Panc1 (cell line): Measurements from ENCODE around the gene RASGRF2. TPM values are rescaled to one million over a fixed set of nuclear protein-coding genes. Genes with fewer than 3 reads are reported as not detected.

ENCODE experiments used
- ATAC-seq: fragments of 200-7000 bp; cut with Tn5 transposase; 2 replicates; pipeline ENCODE4 v1.9.1; 2020; ENCODE audit warnings: mild to moderate bottlenecking, moderate library complexity
- BruUV-seq: library from RNA; stranded (reverse); fragments of 400-500 nt; replicated peaks from 2 replicates; lab custom pipeline; 2021; lab: Mats Ljungman, UMichigan
- CTCF ChIA-PET: fragments of 300-600 bp; sonication (Branson Sonifier 250); formaldehyde crosslinking; loops from one replicate; lab custom pipeline; 2022; ENCODE audit warnings: antibody characterized with exemption; lab: Charles Lee
- POLR2A ChIA-PET: fragments of 300-600 bp; sonication (Branson Sonifier 250); formaldehyde crosslinking; loops from one replicate; lab custom pipeline; 2022; ENCODE audit warnings: antibody characterized with exemption; lab: Charles Lee
- DNase-seq: peaks from one replicate; pipeline ENCODE4 v3.0.0-alpha.2; 2010; ENCODE audit warnings: low read depth, low spot score
- H3K27ac ChIP-seq: 2 replicates; pipeline ENCODE4 v1.5.1; 2011; ENCODE audit warnings: mild to moderate bottlenecking, low read length, inconsistent platforms
- H3K27me3 ChIP-seq: fragments of 200-500 bp; sonication (Bioruptor generic); 2 replicates; pipeline ENCODE4 v1.6.0; 2014; ENCODE audit warnings: low read length, inconsistent platforms; ENCODE audit not compliant: control insufficient read depth, insufficient read depth
- H3K36me3 ChIP-seq: fragments of 200-500 bp; sonication (Bioruptor generic); 2 replicates; pipeline ENCODE4 v1.5.1; 2014; ENCODE audit warnings: inconsistent platforms, mild to moderate bottlenecking, low read length, moderate library complexity; ENCODE audit not compliant: control insufficient read depth, insufficient read depth
- H3K4me1 ChIP-seq: 2 replicates; pipeline ENCODE4 v1.5.1; 2011; ENCODE audit warnings: inconsistent platforms, mild to moderate bottlenecking, low read length, moderate library complexity; ENCODE audit not compliant: control insufficient read depth, insufficient read depth
- H3K4me3 ChIP-seq, 2 experiments: 2 replicates each; pipeline ENCODE4 v1.5.1; 2011 to 2012; ENCODE audit warnings: low read depth in 2 of 2, low read length in 2 of 2, mild to moderate bottlenecking in 2 of 2, inconsistent platforms in 1 of 2, moderate library complexity in 1 of 2
- H3K9me3 ChIP-seq: fragments of 200-500 bp; sonication (Bioruptor generic); 2 replicates; pipeline ENCODE4 v1.5.1; 2014; ENCODE audit warnings: low read depth, mild to moderate bottlenecking, inconsistent platforms, low read length, moderate library complexity; ENCODE audit not compliant: control insufficient read depth, insufficient read depth
- POLR2AphosphoS5 ChIP-seq: IDR thresholded peaks from 2 replicates; pipeline ENCODE4 v1.6.1; 2012; ENCODE audit warnings: mild to moderate bottlenecking, low read depth, low read length, moderate library complexity
- SIN3A ChIP-seq: IDR thresholded peaks from 2 replicates; pipeline ENCODE4 v1.6.1; 2012; ENCODE audit warnings: low read depth, mild to moderate bottlenecking, low read length, moderate library complexity, borderline replicate concordance; ENCODE audit not compliant: insufficient read depth
- TCF7L2 ChIP-seq: IDR thresholded peaks from 2 replicates; pipeline ENCODE4 v1.6.1; 2011; ENCODE audit warnings: mild to moderate bottlenecking, low read depth, low read length, inconsistent platforms
- in situ Hi-C: cut with HindIII; loops from 2 replicates; pipeline ENCODE4 v1.10.0; 2016; ENCODE audit warnings: low sequenced_read_pairs, low pct_unique_long_range_greater_than_20kb
- intact Hi-C: fragments of 100-400 bp; cut with micrococcal nuclease; formaldehyde crosslinking; loops from one replicate; pipeline ENCODE4 v1.10.0; 2022; ENCODE audit not compliant: unreplicated experiment
- total RNA-seq: library from RNA; stranded (reverse); gene quantifications from one replicate; pipeline ENCODE4 v1.2.1, GENCODE V29; 2021; ENCODE audit not compliant: unreplicated experiment
- TF ChIP-seq, protein P1 (sequence below): fragments of 450-650 bp; IDR thresholded peaks from 2 replicates; pipeline ENCODE4 v1.5.1; 2017; ENCODE audit warnings: mild to moderate bottlenecking
- TF ChIP-seq, protein P2 (sequence below), 2 experiments: IDR thresholded peaks; 2 replicates each; pipeline ENCODE4 v1.6.1; 2011 to 2012; ENCODE audit warnings: low read depth in 2 of 2, control low read depth in 1 of 2, low read length in 1 of 2, mild to moderate bottlenecking in 1 of 2, moderate library complexity in 1 of 2; ENCODE audit not compliant: insufficient read depth in 1 of 2

The RASGRF2 gene
- total RNA-seq, 1 experiment from 2014 or later, result 4.7 TPM

DNA sequence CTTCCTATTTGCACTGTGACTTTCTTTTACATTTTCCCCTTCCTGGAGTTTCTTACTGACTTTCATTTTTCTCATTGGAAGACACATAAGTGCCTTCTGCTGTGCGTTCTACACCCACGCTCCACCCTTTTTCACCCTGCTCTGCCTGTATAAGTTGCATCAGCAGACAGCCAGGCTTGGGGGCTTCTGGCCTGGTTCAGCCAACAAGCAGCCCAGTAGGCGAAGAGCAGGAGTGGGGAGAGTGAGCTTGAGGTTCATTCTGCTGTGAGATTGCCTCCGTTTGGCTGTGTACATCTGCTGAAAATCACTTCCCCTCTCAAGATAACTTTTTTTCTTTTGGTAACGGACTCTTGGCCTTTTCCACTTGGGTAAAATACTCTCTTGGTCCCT is 38.4 kb downstream of the RASGRF2 start:
- no peak for ATAC-seq
- BruUV-seq, result no TSS peak
- no peaks in the 10 kb centered on the region for H3K27me3 ChIP-seq
- H3K4me3 ChIP-seq, result no peak overlapping the region
- ChIA-PET CTCF (no interaction called here), POLR2A (no interaction called here)
- in situ Hi-C loops, result no loop called here
- TF ChIP-seq, protein P1, sequence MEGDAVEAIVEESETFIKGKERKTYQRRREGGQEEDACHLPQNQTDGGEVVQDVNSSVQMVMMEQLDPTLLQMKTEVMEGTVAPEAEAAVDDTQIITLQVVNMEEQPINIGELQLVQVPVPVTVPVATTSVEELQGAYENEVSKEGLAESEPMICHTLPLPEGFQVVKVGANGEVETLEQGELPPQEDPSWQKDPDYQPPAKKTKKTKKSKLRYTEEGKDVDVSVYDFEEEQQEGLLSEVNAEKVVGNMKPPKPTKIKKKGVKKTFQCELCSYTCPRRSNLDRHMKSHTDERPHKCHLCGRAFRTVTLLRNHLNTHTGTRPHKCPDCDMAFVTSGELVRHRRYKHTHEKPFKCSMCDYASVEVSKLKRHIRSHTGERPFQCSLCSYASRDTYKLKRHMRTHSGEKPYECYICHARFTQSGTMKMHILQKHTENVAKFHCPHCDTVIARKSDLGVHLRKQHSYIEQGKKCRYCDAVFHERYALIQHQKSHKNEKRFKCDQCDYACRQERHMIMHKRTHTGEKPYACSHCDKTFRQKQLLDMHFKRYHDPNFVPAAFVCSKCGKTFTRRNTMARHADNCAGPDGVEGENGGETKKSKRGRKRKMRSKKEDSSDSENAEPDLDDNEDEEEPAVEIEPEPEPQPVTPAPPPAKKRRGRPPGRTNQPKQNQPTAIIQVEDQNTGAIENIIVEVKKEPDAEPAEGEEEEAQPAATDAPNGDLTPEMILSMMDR, result no peak
- TF ChIP-seq POLR2AphosphoS5, result no peak
- TF ChIP-seq TCF7L2, result no peak
- TF ChIP-seq, protein P2, sequence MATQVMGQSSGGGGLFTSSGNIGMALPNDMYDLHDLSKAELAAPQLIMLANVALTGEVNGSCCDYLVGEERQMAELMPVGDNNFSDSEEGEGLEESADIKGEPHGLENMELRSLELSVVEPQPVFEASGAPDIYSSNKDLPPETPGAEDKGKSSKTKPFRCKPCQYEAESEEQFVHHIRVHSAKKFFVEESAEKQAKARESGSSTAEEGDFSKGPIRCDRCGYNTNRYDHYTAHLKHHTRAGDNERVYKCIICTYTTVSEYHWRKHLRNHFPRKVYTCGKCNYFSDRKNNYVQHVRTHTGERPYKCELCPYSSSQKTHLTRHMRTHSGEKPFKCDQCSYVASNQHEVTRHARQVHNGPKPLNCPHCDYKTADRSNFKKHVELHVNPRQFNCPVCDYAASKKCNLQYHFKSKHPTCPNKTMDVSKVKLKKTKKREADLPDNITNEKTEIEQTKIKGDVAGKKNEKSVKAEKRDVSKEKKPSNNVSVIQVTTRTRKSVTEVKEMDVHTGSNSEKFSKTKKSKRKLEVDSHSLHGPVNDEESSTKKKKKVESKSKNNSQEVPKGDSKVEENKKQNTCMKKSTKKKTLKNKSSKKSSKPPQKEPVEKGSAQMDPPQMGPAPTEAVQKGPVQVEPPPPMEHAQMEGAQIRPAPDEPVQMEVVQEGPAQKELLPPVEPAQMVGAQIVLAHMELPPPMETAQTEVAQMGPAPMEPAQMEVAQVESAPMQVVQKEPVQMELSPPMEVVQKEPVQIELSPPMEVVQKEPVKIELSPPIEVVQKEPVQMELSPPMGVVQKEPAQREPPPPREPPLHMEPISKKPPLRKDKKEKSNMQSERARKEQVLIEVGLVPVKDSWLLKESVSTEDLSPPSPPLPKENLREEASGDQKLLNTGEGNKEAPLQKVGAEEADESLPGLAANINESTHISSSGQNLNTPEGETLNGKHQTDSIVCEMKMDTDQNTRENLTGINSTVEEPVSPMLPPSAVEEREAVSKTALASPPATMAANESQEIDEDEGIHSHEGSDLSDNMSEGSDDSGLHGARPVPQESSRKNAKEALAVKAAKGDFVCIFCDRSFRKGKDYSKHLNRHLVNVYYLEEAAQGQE (IDR thresholded peaks at IDR 0.05; ENCODE audit: insufficient read depth in 1 of 2, low read depth in 2 of 2, low read length in 1 of 2), result no peak
- TF ChIP-seq SIN3A, result no peak
- H3K36me3 ChIP-seq, result no peaks in the 10 kb centered on the region
- H3K4me1 ChIP-seq, result no peaks in the 10 kb centered on the region
- DNase-seq, result no peak
- H3K9me3 ChIP-seq, result no peaks in the 10 kb centered on the region
- H3K27ac ChIP-seq, result no peak overlapping the region
- intact Hi-C loops, result no loop called here

DNA sequence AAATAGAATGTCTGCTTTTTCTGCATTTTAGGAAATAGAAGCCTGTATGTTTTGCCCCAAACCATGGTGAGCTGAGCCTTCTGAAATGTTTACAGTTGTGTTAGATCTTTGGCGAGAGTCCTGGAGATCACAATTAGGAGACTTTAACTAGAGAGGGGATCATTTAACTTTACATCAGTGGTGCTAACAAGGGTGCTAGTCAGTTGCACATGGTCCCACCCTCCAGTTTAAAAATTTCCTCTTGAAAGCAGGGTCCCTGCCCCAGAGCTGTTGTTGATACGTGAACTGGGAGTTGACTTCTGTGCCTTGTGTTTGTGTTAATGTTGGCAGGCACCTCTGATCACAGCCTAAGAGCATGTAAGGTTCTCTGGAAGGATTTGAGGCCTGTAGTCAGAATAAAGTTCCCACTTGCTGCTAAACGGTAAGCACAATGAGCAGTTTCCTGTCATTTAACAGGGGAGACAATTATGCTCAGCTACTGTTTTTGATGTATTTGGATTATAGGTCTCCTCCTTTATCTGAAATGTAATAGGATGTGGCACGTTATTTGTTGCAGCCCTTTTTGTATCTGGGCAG is 43.7 kb downstream of the RASGRF2 start:
- H3K4me3 ChIP-seq, result no peak overlapping the region
- POLR2A ChIA-PET, result no interaction called here
- BruUV-seq, result no TSS peak
- H3K9me3 ChIP-seq, result no peaks in the 10 kb centered on the region
- TF ChIP-seq TCF7L2, result no peak
- in situ Hi-C loops (no loop called here), intact Hi-C loops (no loop called here)
- CTCF ChIA-PET, result no interaction called here
- DNase-seq, result no peak
- H3K4me1 ChIP-seq, result no peaks in the 10 kb centered on the region
- H3K36me3 ChIP-seq, result no peaks in the 10 kb centered on the region
- no peak for ATAC-seq
- no peaks in the 10 kb centered on the region for H3K27me3 ChIP-seq
- H3K27ac ChIP-seq, result no peak overlapping the region

DNA sequence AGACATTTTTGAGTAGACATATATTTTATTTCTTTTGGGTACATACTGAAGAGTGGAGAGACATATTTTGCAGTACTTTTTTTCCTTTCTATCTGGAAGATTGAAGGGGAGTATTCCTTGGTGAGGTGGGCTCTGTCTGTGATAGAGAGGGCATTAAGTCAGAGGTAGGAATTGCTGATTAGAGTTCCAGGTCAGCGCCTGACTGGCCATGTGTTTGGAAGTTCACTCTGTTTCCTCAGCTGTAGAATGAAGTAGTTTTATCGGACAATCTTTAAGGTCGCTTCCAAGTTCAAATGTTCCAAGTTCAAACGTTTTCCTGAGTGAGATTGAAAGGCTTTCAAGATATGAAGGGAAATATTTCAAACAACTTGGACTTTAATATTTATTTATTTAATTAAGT is 45.5 kb downstream of the RASGRF2 start:
- Histone ChIP-seq H3K27ac (no peak overlapping the region), H3K9me3 (no peaks in the 10 kb centered on the region), H3K27me3 (no peaks in the 10 kb centered on the region), H3K36me3 (no peaks in the 10 kb centered on the region), H3K4me3 (no peak overlapping the region), H3K4me1 (no peaks in the 10 kb centered on the region)
- in situ Hi-C loops, result no loop called here
- DNase-seq (no peak), ATAC-seq (no peak)
- intact Hi-C loops, result no loop called here
- no peak for TF ChIP-seq SIN3A
- TF ChIP-seq, protein P2 (IDR thresholded peaks at IDR 0.05; ENCODE audit: insufficient read depth in 1 of 2, low read depth in 2 of 2, low read length in 1 of 2), result no peak
- TF ChIP-seq TCF7L2, result no peak
- TF ChIP-seq, protein P1, result no peak
- no peak for TF ChIP-seq POLR2AphosphoS5
- CTCF ChIA-PET, result no interaction called here
- no TSS peak for BruUV-seq
- POLR2A ChIA-PET, result no interaction called here
